DMS153 treated with DMSO at 0.1 percent for 48 hours (cell line): Measurements from ENCODE around the gene TMEM138.

ENCODE experiments used
- DNase-seq: peaks from one replicate; lab custom pipeline; 2025; ENCODE audit not compliant: unreplicated experiment; lab: John Stamatoyannopoulos, UW

TMEM138 gene

GRCh38 chr11:61361741-61362541 is at the start of gene TMEM138, which contains the start of gene CYB561A3:
Gene TMEM138 (plus strand): TSS chr11:61362374. CDS start chr11:61364391, 2,017 bp downstream.
Gene CYB561A3 (minus strand): TSS chr11:61361882. CDS start chr11:61356713, 5,169 bp downstream.
- peak; percentile 91 for DNase-seq

DNA sequence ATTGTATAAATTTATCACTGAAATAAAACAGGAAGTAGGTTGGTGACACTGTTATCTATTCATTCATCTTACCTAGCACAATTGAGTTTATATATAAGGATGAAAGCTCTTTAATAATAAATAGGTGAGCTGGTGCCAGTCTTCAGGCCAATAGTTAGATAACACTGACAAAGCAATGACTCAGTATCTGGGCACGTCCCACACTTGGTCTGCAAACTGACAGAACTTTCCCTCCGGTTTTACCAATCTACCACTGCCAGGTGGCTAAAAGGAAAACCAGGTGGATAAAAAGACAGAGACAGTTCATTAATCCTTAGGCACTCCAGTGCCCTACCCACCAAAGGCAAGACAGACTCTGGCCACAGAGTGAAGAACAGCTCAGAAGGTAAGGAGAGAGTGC is 46.9 kb upstream of the TMEM138 start:
- DNase-seq = no peak

GRCh38 chr11:61325649-61326414 is 36.3 kb upstream of the TMEM138 start:
- DNase-seq = no peak

DNA sequence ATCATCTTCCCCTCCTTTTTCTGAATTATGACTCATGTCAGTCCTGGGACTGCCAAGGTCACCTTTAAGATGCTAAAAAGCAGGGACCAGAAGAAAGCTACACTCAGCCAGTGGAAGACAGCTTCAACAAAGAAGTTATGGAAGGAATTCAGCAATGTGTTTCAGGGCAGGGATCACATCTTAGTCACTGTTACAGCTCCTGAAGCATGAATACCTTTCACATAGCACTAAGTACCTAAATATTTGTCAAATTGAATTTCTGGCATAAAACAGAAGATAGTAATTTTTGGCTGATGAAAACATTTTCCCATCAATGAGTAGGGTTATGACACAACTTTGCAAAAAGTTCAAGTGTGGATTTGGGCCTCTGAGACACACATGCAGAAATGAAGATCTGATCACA is 34.5 kb upstream of the TMEM138 start:
- no peak for DNase-seq

DNA sequence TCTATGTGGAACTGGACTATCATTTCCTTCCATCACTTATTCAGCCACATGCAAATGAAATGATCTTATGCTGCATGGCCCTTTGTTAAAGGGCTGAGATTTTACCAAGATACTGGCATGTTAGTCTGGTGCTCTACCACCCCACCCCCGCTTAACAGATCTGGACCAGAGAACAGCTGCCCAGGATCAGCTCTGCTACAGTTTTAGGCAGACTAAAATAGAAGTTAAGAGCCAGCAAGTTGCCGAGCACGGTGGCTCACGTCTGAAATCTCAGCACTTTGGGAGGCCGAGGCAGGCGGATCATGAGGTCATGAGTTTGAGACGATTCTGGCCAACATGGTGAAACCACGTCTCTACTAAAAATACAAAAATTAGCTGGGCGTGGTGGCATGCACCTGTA is 33.8 kb upstream of the TMEM138 start:
- no peak for DNase-seq

- no peak for DNase-seq
Observed at GRCh38 chr11:61329871-61330270, 32.3 kb upstream of the TMEM138 start.

DNA sequence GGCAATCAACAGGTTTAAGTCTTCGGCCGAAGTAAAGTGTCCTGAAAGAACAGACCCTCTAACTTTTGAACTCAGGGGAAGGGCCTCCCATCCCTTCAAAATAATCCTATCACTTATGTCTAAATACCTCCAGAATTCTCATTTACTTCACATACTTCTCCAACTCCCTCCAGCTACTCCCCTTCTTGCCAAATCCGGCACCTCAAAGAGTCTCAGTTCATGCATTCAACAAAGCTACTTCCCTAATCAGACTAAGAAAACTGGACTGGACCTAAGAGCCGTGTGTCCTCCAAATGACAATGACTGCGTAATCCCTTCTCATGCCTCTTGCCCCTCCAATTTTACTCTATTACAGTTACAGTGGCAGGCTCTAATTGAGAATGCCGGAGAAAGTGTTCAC is 30.5 kb upstream of the TMEM138 start:
- DNase-seq = no peak

- DNase-seq = no peak
Observed at GRCh38 chr11:61332281-61332796, 29.8 kb upstream of the TMEM138 start.

GRCh38 chr11:61332797-61333549 is 29.2 kb upstream of the TMEM138 start, which contains the start of the genes DDB1 and TKFC:
Gene DDB1 (minus strand): TSS chr11:61333105. CDS start chr11:61332968, 137 bp downstream.
Gene TKFC (plus strand): TSS chr11:61333228. CDS start chr11:61334729, 1,501 bp downstream.
- peak; percentile 84 for DNase-seq

DNA sequence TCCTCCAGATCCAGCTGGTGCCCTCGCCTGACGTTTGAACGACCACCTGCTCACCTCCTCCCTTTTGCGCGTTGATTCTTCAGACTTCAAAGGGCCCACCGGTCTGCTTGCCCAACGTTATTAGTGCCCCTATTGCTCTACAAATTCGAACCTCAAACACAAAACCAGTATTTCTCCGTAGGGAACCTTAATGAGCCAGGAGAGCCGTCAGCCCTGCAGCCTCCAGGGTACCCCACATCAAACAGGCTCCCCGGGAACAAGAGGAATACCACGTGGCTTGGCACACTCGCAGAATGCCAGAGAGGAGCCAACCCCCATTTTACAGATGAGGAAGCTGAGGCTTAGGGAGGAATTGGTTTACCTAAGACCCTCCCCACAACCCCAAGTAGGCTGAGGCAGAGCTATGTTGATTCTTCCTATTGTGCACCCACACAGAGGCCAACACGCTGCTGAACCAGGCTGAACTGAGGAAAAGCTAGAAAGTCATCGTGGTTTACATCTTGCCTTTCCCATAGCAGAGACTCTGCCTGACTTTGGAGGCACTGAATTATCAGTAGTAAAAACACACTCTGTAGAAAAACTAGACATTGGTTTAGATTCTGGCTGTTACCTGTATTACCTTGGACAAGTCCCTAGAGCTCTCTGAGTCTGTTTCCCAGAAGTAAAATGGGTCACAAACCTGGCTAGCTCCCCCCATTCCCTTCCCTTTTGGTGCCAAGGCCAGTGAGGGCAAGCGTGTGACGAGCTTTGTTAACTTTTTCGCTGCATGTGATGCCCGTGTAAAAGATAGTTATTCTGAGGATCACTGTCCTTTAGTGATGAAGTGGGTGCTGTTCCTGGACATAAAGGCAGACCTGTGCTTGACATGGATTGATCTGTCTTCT is 28.4 kb upstream of the TMEM138 start:
- no peak for DNase-seq

DNA sequence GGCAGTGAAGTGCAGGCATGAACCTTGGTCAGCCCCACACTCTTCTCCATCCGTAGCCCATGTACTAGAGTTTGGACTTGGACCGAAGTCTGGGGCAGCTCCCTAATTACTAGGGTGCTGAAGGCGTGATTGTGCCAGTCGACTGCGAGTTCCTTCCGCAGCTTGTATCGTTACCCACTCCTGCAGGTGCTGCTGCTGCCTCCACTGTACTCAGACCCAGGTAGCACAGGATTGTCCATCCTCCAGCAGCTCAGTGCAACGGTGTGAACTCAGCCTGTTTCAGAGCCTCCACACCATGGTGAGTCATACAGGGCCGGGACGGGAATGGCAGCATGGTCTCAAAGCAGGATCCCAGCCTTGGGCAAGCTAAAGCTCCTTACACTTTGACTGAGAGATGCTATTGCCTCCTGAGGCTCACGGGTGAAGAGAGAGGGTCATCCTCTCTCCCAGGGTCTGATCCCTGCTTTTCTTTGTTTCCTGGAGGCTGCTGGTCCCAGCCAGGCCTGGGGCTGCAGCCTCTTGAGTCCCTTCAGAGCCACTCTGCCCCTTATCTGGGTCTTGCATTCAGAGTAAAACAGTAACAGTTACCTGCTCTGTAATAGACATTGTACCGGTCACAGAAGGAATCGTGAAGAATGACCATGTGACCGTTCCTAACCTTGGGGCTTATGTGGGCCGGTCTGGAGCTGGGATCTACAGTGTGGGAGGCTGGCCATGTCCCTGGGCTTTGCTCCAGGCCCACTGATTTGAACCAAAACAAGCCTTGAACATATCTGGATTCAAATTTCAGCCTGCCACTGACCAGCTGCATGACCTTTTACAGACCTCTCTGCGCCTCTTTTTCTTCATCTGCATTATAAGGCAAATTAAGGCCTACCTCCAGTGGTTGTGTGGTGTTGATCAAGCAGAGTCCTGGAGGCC is 27.5 kb upstream of the TMEM138 start:
- no peak for DNase-seq

- DNase-seq = no peak
Observed at GRCh38 chr11:61335355-61335710, 26.8 kb upstream of the TMEM138 start.

GRCh38 chr11:61336171-61336935 is 25.8 kb upstream of the TMEM138 start:
- peak; percentile 70 for DNase-seq

DNA sequence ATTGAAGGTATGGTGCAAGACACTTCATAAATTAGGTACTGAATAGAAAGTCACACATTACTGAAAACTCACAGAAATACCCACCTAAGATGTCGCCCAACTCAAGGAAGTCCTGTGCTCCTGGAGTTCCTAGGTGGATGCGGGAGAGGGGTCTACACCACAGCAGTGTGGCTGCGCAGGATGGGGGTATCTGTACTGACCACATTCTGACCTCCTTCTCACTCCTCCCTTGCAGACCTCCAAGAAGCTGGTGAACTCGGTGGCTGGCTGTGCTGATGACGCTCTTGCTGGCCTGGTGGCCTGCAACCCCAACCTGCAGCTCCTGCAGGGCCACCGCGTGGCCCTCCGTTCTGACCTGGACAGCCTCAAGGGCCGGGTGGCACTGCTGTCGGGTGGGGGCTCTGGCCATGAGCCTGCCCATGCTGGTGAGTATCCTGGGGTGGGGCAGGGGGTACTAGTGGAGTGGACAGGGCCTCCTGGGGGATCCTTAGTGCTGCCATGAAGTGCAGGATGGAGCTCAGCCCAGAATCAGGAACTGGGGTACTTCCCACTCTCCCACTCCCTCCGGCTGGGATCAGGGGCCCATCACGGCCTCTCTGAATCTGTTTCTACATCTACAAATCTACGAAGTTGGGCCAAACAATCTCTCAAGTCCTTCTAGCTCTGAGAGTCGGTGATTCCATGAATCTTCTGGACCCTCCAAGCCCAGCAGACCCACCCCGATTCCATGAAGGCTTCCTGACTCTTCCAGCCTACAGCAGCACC is 24.3 kb upstream of the TMEM138 start:
- no peak for DNase-seq

GRCh38 chr11:61338783-61339489 is 23.2 kb upstream of the TMEM138 start:
- no peak for DNase-seq

DNA sequence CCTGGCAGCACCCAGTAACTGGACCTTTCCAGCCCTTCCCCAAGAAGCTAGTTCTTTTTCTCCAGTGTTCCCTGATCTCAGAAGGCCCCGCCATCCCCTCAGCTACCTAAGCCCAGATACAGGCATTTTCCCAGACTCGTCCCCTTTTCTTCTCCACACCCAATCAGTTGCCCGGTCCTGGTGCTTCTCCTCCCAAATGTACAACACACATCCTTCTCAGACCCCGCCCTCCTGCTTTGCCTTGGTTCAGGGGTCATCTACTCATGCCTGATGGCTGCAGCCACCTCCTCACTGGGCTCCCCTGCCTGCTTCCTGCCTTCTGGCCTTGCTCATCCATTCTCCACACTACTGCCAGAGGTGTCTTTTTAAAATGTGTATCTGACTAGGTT is 22.7 kb upstream of the TMEM138 start:
- no peak for DNase-seq

DNA sequence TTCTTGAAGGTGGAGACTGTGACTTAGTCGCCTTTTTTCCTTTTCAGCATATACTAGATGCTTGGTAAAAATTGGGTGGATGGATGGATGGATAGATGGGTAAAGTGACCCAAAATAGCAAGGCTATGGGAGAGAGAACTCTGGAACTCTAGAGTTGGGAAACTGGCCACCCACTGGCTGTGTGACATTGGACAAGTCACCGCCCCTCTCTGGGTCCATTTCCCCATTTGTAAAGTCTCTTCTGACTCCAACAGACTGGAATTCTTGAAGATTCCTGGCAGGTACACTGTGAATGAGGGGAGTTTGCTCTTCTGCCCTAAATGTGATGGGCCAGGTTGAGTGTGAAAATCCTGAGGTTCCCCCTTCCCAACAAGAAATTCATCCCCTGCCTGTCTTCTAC is 21.2 kb upstream of the TMEM138 start:
- DNase-seq = no peak
